ENCODE data around the gene AHSA1.

- TF ChIP-seq POLR2A (IDR thresholded peaks at IDR 0.05) (no peak), CTCF (IDR thresholded peaks at IDR 0.05) (peak in 3 of 4 experiments; percentile 38 to 53 (median 41)), POLR2AphosphoS5 (IDR thresholded peaks at IDR 0.05) (no peak)
These were observed 1.3 kb downstream of the AHSA1 start for GRCh38 chr14:77459072-77459723.

Data from sigmoid colon (tissue), 4 donors.